Measurements from ENCODE around the gene DHX32.
A peak's percentile ranks its signal among the peaks of the same experiment; 100 is the strongest.

Gene DHX32

DNA sequence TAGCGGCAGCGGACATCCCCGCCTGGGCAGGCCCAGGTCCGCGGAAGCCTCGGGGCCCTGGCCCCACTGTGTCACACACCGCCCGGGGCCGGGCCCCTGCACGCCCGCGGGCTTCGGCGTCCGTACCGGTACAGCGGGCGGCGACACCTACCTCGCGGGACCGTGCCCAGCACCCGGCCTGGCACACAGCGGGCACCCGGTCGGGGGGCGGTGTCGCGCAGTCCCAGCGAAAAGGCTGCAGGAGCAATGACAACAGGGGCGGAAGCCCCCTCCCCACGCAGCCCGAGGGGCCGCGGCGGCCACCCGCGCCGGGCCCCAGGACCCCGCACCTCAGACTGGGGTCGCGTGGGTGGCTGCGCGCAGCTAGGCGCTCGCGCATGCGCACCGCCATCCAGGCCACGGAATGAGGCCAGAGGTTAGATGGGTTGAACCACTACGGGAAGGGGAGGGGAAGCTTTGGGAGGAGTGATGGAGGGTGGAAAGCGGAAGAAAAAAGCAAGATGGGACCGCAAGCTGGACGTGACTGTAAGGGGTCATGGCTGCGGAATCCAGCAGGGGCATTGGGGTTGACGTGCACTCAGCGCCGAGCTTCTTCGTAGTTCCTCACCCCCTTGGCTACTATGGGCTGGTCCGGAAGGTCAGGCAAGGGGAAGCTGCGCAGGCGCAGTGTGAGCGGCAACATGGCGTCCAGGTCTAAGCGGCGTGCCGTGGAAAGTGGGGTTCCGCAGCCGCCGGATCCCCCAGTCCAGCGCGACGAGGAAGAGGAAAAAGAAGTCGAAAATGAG is 58.0 kb downstream of the DHX32 start, which contains the start of the genes BCCIP and UROS:
Gene BCCIP (plus strand): TSS at position 669 of the 785 bp plus-strand sequence. CDS start 12 bp downstream, at position 681.
Gene UROS (minus strand): TSS at position 381 of the 785 bp plus-strand sequence. CDS start 6,759 bp downstream, outside the sequence.
- DNase-seq (ENCODE audit: low read depth) = peak; percentile 75
- H3K4me3 ChIP-seq (ENCODE audit: low read depth, low read length) = peak within 1 kb of the TSS; percentile 64
- TF ChIP-seq, protein P1, sequence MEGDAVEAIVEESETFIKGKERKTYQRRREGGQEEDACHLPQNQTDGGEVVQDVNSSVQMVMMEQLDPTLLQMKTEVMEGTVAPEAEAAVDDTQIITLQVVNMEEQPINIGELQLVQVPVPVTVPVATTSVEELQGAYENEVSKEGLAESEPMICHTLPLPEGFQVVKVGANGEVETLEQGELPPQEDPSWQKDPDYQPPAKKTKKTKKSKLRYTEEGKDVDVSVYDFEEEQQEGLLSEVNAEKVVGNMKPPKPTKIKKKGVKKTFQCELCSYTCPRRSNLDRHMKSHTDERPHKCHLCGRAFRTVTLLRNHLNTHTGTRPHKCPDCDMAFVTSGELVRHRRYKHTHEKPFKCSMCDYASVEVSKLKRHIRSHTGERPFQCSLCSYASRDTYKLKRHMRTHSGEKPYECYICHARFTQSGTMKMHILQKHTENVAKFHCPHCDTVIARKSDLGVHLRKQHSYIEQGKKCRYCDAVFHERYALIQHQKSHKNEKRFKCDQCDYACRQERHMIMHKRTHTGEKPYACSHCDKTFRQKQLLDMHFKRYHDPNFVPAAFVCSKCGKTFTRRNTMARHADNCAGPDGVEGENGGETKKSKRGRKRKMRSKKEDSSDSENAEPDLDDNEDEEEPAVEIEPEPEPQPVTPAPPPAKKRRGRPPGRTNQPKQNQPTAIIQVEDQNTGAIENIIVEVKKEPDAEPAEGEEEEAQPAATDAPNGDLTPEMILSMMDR (IDR thresholded peaks at IDR 0.05; ENCODE audit: low read depth, low read length, missing control alignments) = no peak
- in situ Hi-C loops (cut with HindIII; ENCODE audit: low sequenced_read_pairs) = no loop called here

- TF ChIP-seq, protein P1 (IDR thresholded peaks at IDR 0.05; ENCODE audit: low read depth, low read length, missing control alignments) = no peak
- in situ Hi-C loops (cut with HindIII; ENCODE audit: low sequenced_read_pairs) = no loop called here
- DNase-seq (ENCODE audit: low read depth) = no peak
- no peak overlapping the region for H3K4me3 ChIP-seq (ENCODE audit: low read depth, low read length)
Measured at GRCh38 chr10:125820701-125821100, 60.4 kb downstream of the DHX32 start.

GRCh38 chr10:125817337-125817946 is 63.6 kb downstream of the DHX32 start:
- TF ChIP-seq, protein P1 (IDR thresholded peaks at IDR 0.05; ENCODE audit: low read depth, low read length, missing control alignments) = no peak
- no peak for DNase-seq (ENCODE audit: low read depth)
- in situ Hi-C loops (cut with HindIII; ENCODE audit: low sequenced_read_pairs) = no loop called here
- no peak overlapping the region for H3K4me3 ChIP-seq (ENCODE audit: low read depth, low read length)

DNA sequence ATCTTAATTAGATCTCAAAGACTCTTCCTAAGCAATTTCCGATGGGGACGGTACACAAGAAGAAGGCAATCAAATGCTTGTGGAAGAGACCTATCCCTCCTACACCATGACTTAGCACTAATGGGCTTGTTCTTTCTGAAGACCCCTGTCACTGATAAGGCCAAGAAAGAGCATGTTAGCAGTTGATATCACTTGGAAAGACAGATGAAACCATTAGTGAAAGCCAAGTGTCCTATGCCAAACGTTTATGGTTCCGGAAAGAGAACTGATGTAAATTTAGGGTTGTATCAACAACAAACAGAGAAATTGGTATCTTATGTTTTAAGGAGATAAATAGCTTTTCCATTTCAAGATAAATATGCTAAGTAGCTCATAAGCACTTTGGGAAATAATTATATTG is 64.5 kb downstream of the DHX32 start:
- in situ Hi-C loops (cut with HindIII; ENCODE audit: low sequenced_read_pairs) = no loop called here
- TF ChIP-seq, protein P1 (IDR thresholded peaks at IDR 0.05; ENCODE audit: low read depth, low read length, missing control alignments) = no peak
- no peak overlapping the region for H3K4me3 ChIP-seq (ENCODE audit: low read depth, low read length)
- DNase-seq (ENCODE audit: low read depth) = no peak

DNA sequence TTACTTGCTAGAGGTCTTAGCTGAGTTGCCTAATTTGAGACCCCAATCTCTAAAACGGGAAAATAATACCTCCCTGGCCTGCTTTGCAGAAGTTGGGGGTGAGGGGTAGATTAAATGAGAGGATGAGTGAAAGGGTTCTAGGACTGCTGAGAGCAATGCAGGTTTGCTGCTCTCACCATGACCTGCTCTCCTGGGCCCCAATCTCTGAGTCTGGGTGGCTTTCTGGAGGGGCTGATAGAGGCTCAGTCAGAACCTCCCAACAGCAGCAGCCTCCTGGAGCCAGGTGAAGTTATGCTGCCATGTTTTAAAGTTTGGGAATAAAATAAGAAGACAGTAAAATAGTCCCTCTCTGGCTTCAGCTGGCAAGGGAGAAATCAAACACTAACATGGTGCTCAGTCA is 65.3 kb downstream of the DHX32 start:
- H3K4me3 ChIP-seq (ENCODE audit: low read depth, low read length) = no peak overlapping the region
- TF ChIP-seq, protein P1 (IDR thresholded peaks at IDR 0.05; ENCODE audit: low read depth, low read length, missing control alignments) = no peak
- no peak for DNase-seq (ENCODE audit: low read depth)
- in situ Hi-C loops (cut with HindIII; ENCODE audit: low sequenced_read_pairs) = no loop called here

- in situ Hi-C loops (cut with HindIII; ENCODE audit: low sequenced_read_pairs) = no loop called here
- H3K4me3 ChIP-seq (ENCODE audit: low read depth, low read length) = no peak overlapping the region
- DNase-seq (ENCODE audit: low read depth) = peak; percentile 40
- TF ChIP-seq, protein P1 (IDR thresholded peaks at IDR 0.05; ENCODE audit: low read depth, low read length, missing control alignments) = no peak
Measured at GRCh38 chr10:125812128-125812750, 68.9 kb downstream of the DHX32 start.
